Measurements from ENCODE around the gene MCM9. TPM values are rescaled to one million over a fixed set of nuclear protein-coding genes. Genes with fewer than 3 reads are reported as not detected.
A peak's percentile ranks its signal among the peaks of the same experiment; 100 is the strongest.
"Not testable (repeated sequence)": the region's sequence is repeated elsewhere in the genome, so short reads cannot be mapped to it uniquely, and the experiment has no call there.

MCM9 gene
- total RNA-seq, 1 donor from 2014 or later: 27.6 TPM

- peak; percentile 75 for DNase-seq
Measured at GRCh38 chr6:118893064-118893806, 41.7 kb downstream of the MCM9 start.

- peak; percentile 25 for DNase-seq
Measured at GRCh38 chr6:118892355-118892991, 42.5 kb downstream of the MCM9 start.

GRCh38 chr6:118890997-118891790 is 43.8 kb downstream of the MCM9 start:
- no peak for DNase-seq

- no peak for DNase-seq
Measured at GRCh38 chr6:118889163-118889562, 45.8 kb downstream of the MCM9 start.

- no peak for DNase-seq
Measured at GRCh38 chr6:118886641-118887040, 48.3 kb downstream of the MCM9 start.

GRCh38 chr6:118882314-118882905 is 52.5 kb downstream of the MCM9 start:
- no peak for DNase-seq

GRCh38 chr6:118881440-118882313 is 53.3 kb downstream of the MCM9 start:
- DNase-seq: no peak

GRCh38 chr6:118877806-118878205 is 57.2 kb downstream of the MCM9 start:
- DNase-seq: no peak

GRCh38 chr6:118876814-118877213 is 58.1 kb downstream of the MCM9 start:
- no peak for DNase-seq

GRCh38 chr6:118876198-118876597 is 58.8 kb downstream of the MCM9 start:
- no peak for DNase-seq

- DNase-seq: no peak
Measured at GRCh38 chr6:118875672-118876071, 59.3 kb downstream of the MCM9 start.

- no peak for DNase-seq
Measured at GRCh38 chr6:118873239-118873638, 61.7 kb downstream of the MCM9 start.

- no peak for DNase-seq
Measured at GRCh38 chr6:118872726-118873125, 62.2 kb downstream of the MCM9 start.

GRCh38 chr6:118872318-118872717 is 62.6 kb downstream of the MCM9 start:
- DNase-seq: no peak

- DNase-seq: peak; percentile 45
Measured at GRCh38 chr6:118871331-118871730, 63.6 kb downstream of the MCM9 start.

GRCh38 chr6:118869894-118870589 is 64.9 kb downstream of the MCM9 start:
- DNase-seq: peak; percentile 83

- no peak for DNase-seq
Measured at GRCh38 chr6:118869350-118869749, 65.6 kb downstream of the MCM9 start.

- DNase-seq: not testable (repeated sequence)
Measured at GRCh38 chr6:118868901-118869300, 66.1 kb downstream of the MCM9 start.

- no peak for DNase-seq
Measured at GRCh38 chr6:118867181-118867580, 67.8 kb downstream of the MCM9 start.

GRCh38 chr6:118865100-118865391 is 69.9 kb downstream of the MCM9 start:
- no peak for DNase-seq

GRCh38 chr6:118864341-118865099 is 70.4 kb downstream of the MCM9 start:
- DNase-seq: peak; percentile 44

Measured in dermis blood vessel endothelial cell (primary cell).